Cardiac muscle cell (in vitro differentiated cells and primary cell): ENCODE measurements around the gene TGFBR2. TPM values are rescaled to one million over a fixed set of nuclear protein-coding genes. Genes with fewer than 3 reads are reported as not detected.
A peak's percentile ranks its signal among the peaks of the same experiment; 100 is the strongest.

Experiments
- DNase-seq, 2 donors: peaks; one replicate each; pipeline versions ENCODE4 v3.0.0 to v3.0.0-alpha.2; 2010 to 2017; ENCODE audit warnings: low read depth in 1 of 2, low spot score in 1 of 2
- H3K27ac ChIP-seq: fragments of 200-600 bp; sonication (generic); 2 replicates; pipeline ENCODE4 v1.5.1; 2016
- H3K27me3 ChIP-seq: fragments of 200-600 bp; sonication (generic); 2 replicates; pipeline ENCODE4 v1.6.0; 2016; ENCODE audit warnings: control low read depth
- H3K36me3 ChIP-seq: fragments of 200-600 bp; sonication (generic); 2 replicates; pipeline ENCODE4 v1.5.1; 2016; ENCODE audit warnings: control low read depth
- H3K4me1 ChIP-seq: fragments of 200-600 bp; sonication (generic); 2 replicates; pipeline ENCODE4 v1.8.1; 2017; ENCODE audit warnings: low read depth, mild to moderate bottlenecking, mixed run types
- H3K4me3 ChIP-seq: fragments of 200-600 bp; sonication (generic); 2 replicates; pipeline ENCODE4 v1.5.1; 2016; ENCODE audit warnings: mild to moderate bottlenecking
- H3K9me3 ChIP-seq: fragments of 200-600 bp; sonication (generic); 2 replicates; pipeline ENCODE4 v1.5.1; 2017; ENCODE audit warnings: low read depth, mild to moderate bottlenecking, control low read depth
- polyA plus RNA-seq: library from polyadenylated mRNA; unstranded; fragments of >200 nt; fragmentation: Nextera tagmentation; extraction: Ambion mirVana; gene quantifications from 2 replicates; pipeline ENCODE4 v1.2.1, GENCODE V29; 2016
- total RNA-seq: library from RNA; depleted of rRNA; stranded (reverse); fragments of >200 nt; gene quantifications from 2 replicates; pipeline ENCODE4 v1.2.3, GENCODE V29; 2016
- TF ChIP-seq, protein P1 (sequence below): IDR thresholded peaks from 2 replicates; pipeline ENCODE4 v1.5.1; 2012; ENCODE audit warnings: low read depth, mild to moderate bottlenecking, low read length

Gene TGFBR2
- total and polyA plus RNA-seq, 2 experiments from 2014 or later = 7.0 to 11.2 TPM

DNA sequence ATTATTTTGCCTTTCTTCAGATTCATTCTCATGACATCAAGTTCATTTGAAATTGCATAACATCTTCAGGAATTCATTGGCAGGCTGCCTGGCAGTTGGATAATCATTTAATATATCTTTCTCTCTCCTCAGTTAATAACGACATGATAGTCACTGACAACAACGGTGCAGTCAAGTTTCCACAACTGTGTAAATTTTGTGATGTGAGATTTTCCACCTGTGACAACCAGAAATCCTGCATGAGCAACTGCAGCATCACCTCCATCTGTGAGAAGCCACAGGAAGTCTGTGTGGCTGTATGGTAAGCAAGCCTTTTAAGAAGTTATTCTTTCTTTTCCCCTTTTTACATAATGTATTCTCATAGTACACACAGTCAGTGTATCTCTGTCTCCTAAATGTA is 38.2 kb downstream of the TGFBR2 start:
- H3K27me3 ChIP-seq = no peaks in the 10 kb centered on the region
- H3K27ac ChIP-seq = no peak overlapping the region
- peaks cover 15% of the 10 kb centered on the region for H3K36me3 ChIP-seq
- no peak overlapping the region for H3K4me3 ChIP-seq
- peak in 1 of 2 donors; percentile 77 for DNase-seq
- peaks cover 23% of the 10 kb centered on the region for H3K4me1 ChIP-seq
- no peaks in the 10 kb centered on the region for H3K9me3 ChIP-seq
- TF ChIP-seq, protein P1, sequence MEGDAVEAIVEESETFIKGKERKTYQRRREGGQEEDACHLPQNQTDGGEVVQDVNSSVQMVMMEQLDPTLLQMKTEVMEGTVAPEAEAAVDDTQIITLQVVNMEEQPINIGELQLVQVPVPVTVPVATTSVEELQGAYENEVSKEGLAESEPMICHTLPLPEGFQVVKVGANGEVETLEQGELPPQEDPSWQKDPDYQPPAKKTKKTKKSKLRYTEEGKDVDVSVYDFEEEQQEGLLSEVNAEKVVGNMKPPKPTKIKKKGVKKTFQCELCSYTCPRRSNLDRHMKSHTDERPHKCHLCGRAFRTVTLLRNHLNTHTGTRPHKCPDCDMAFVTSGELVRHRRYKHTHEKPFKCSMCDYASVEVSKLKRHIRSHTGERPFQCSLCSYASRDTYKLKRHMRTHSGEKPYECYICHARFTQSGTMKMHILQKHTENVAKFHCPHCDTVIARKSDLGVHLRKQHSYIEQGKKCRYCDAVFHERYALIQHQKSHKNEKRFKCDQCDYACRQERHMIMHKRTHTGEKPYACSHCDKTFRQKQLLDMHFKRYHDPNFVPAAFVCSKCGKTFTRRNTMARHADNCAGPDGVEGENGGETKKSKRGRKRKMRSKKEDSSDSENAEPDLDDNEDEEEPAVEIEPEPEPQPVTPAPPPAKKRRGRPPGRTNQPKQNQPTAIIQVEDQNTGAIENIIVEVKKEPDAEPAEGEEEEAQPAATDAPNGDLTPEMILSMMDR = no peak

DNA sequence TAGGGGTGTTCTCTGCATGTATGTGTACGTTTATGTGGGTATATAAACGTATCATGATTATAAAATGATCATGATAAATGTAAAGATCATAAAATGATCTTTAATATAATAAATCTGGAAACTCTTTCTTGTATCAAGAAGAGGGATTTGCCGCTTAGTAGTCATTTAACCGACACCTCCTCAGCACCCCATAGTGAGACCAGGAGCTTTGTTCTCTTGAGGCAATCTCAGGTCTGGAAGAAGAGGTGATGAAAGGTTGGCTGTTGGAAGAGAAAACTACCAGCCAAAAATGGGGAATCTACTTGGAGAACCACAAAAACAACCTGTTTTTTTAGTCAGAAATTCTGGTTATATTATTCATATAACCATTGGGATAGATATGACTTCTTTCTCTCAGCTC is 38.7 kb downstream of the TGFBR2 start:
- Histone ChIP-seq H3K36me3 (peaks cover 15% of the 10 kb centered on the region), H3K4me1 (peaks cover 19% of the 10 kb centered on the region), H3K9me3 (no peaks in the 10 kb centered on the region), H3K27me3 (no peaks in the 10 kb centered on the region), H3K4me3 (no peak overlapping the region), H3K27ac (no peak overlapping the region)
- DNase-seq = no peak
- TF ChIP-seq, protein P1 = no peak

DNA sequence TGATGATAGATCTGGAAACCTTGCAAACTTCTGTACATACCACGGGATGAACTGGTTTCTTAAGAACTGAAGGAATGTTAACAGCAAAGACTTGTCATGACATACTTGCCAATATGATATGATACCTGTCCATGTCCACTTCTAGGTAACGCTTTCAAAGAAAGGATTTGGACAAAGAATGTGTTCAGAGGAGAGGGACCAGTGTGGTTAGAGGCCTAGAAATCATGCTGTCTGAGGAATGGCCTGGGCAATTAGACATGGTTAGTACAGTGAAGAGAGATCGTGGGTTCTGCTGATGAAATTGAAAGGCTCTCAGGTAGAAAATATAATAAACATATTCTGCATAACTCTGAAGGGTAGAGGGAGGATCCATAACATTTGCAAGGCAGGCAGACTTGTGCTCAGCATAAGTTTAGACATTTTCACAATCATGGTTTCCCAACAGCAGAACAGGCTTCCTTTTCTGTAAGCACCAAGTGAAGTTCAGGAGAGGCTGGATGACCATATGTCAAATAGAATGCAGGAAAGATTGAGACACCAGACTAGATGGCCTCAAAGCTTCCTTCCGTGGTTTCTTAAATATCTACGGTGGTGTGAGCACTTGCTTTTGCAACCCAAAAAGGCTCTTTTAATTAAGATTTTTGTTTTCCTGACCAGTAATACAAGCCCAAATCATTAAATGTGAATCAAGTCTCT is 39.9 kb downstream of the TGFBR2 start:
- peak in 1 of 2 donors; percentile 68 for DNase-seq
- no peak overlapping the region for H3K4me3 ChIP-seq
- H3K4me1 ChIP-seq = peaks cover 19% of the 10 kb centered on the region
- peaks cover 17% of the 10 kb centered on the region for H3K36me3 ChIP-seq
- TF ChIP-seq, protein P1 = no peak
- no peak overlapping the region for H3K27ac ChIP-seq
- H3K9me3 ChIP-seq = no peaks in the 10 kb centered on the region
- H3K27me3 ChIP-seq = no peaks in the 10 kb centered on the region

DNA sequence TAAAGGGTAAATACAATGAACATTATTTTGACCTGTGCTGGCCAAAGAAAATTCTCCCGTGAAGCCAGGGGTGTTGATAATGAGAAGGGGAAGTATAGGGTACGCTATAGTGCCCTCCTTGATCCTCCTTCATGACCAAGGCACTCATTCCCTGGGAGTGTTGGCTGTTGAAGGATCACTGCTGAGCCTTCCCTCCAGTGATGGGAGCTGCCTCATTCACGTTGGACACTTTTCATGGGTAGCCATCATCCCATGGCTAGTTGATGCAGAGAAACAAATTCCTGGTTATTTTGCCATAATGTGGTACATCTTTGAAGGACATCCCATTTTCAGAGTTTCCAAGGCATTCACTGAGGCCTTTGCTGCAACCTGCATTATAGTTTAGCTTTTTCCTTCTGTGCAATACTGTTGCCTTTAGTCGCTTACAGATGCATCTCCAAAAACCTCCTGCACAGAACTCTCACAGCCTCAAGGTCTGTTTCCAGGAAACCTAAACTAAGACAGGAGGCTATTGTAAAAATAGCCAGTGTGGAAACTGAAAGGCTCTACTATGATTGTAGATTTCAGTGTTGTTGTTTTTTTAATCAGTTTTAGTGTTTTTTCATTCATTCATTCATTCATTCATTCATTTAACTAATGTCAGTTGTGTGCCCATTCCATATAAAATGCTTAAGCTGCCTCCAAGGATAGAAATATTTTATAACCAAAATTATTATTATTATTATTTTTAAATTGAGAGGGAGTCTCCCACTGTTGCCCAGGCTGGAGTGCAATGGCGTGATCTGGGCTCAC is 40.8 kb downstream of the TGFBR2 start:
- H3K9me3 ChIP-seq = no peaks in the 10 kb centered on the region
- peaks cover 12% of the 10 kb centered on the region for H3K4me1 ChIP-seq
- no peaks in the 10 kb centered on the region for H3K27me3 ChIP-seq
- H3K4me3 ChIP-seq = no peak overlapping the region
- H3K27ac ChIP-seq = no peak overlapping the region
- TF ChIP-seq, protein P1 = no peak
- peaks cover 17% of the 10 kb centered on the region for H3K36me3 ChIP-seq
- DNase-seq = no peak

DNA sequence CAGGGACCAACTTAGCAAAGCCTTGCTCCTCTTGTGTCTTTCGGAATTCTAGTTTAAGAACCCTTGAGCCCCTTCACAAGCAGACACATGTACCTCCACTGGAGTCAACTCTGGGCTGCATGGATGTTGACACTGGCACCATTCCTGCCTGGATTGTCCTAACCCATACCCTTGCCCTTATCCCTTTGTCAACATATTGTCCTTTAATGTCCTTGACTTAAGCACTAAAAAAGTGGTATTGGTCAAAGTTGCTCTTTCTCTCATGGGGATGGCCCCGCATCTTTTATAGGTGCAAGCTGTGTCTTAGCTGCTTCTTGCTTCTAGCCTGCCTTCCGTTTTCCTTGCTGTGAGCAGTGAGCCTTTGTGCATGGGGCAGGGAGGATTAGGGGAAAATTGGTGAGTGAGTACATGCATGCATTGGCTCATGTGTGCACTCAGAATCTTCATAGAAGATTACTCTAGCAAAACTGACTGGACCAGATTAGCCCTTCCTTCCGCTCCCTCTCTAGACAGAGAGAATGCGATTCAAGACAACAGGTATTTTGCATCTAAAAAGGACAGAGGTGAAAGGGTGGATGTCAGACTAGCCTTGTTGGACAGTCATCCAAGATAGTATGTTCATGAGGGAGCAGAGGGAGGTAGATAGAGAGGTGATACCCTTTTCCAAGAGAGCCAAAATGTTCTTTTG is 42.4 kb downstream of the TGFBR2 start:
- Histone ChIP-seq H3K27me3 (no peaks in the 10 kb centered on the region), H3K4me1 (no peaks in the 10 kb centered on the region), H3K27ac (no peak overlapping the region), H3K9me3 (no peaks in the 10 kb centered on the region), H3K4me3 (no peak overlapping the region), H3K36me3 (peaks cover 20% of the 10 kb centered on the region)
- TF ChIP-seq, protein P1 = no peak
- DNase-seq = no peak
